HuH-7 (cell line): ENCODE data around the gene RTP5.
"Not testable (repeated sequence)": the region's sequence is repeated elsewhere in the genome, so short reads cannot be mapped to it uniquely, and the experiment has no call there.

Experiments used
- DNase-seq: peaks from one replicate; pipeline ENCODE4 v3.0.0; 2011; ENCODE audit warnings: low spot score

Gene RTP5

GRCh38 chr2:241902357-241902991, 32.9 kb downstream of the RTP5 start:
- no peak for DNase-seq

- no peak for DNase-seq
Measured at GRCh38 chr2:241903121-241904010, 33.8 kb downstream of the RTP5 start.

GRCh38 chr2:241904011-241904718, 34.6 kb downstream of the RTP5 start:
- DNase-seq = no peak

DNA sequence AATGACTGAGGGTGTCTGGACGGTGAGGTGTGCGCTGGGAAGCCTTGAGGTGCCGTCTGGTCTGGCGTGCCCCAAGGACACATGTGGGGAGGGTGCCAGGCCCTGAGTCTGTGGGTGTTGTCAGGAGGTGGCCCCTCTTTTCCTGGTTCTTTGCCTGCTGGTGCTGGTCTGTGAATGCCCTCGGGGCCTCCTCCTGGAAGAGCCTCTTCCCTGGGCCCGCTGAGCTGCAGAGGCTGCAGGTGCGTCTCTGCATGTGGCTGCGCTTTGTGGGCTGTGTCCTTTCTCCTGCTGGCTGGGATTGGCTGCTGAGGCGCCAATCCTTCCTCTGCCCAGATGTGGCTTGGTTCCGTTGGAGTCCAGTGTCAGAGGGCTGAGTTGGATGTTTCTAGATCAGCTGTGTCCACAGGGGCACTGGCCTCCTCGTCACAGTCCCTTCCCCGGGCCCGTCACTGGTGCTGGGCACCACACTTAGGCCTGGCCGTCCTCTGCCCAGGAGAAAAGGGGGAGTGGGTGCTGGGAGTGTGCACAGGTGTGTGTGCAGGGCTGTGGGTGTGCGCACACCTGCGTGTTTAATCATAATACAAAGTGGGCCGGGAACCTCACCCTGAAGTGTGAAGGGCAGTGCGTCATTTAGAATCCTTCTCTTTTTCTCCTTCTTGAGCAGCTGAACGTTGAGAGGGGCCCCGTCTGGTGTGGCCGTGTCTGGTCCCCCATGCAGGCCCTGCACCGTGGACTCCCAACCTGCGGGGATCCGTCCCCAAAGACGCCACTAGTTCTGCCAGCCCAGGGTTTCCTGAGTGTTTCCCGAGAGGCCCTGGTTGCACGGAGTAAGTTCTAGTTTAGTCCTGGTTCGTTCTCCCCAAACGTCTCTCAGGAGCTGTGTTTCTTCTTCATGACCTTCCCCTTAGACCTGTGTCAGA, 35.5 kb downstream of the RTP5 start:
- no peak for DNase-seq

DNA sequence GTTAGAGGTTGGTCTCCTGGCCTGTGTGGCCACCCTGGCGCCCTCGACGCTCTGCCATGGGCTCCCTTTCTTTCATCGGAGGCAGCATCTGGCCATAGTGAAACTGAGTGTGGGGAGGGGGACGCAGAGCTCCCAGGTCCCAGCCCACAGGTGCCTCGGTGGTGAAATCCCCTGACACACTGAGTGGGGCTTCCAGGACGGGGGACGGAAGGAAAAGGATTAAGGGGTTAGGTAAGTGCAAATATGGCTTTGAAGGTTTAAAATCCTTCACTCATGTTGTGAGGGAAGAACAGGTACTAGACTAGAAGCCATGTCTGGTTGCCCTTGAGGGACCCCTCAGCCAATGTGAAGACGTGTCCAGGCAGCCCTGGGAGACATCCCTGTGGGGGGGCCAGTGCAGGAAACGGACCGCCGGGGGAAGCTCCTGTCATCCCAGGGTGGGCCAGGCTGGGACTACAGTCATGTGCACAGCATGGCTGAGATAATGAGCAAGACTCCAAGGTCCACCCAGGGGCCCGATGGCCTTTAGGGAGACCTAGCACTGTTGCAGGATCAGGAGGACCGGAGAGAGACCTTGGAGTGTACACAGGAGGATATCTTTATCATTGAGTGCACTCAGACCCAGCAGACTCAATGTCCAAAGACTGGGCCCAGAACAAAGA, 36.3 kb downstream of the RTP5 start:
- no peak for DNase-seq

GRCh38 chr2:241906378-241906770, 36.8 kb downstream of the RTP5 start:
- DNase-seq = not testable (repeated sequence)

- no peak for DNase-seq
Measured at GRCh38 chr2:241906826-241907570, 37.5 kb downstream of the RTP5 start.

- DNase-seq = not testable (repeated sequence)
Measured at GRCh38 chr2:241907831-241908230, 38.3 kb downstream of the RTP5 start.

DNA sequence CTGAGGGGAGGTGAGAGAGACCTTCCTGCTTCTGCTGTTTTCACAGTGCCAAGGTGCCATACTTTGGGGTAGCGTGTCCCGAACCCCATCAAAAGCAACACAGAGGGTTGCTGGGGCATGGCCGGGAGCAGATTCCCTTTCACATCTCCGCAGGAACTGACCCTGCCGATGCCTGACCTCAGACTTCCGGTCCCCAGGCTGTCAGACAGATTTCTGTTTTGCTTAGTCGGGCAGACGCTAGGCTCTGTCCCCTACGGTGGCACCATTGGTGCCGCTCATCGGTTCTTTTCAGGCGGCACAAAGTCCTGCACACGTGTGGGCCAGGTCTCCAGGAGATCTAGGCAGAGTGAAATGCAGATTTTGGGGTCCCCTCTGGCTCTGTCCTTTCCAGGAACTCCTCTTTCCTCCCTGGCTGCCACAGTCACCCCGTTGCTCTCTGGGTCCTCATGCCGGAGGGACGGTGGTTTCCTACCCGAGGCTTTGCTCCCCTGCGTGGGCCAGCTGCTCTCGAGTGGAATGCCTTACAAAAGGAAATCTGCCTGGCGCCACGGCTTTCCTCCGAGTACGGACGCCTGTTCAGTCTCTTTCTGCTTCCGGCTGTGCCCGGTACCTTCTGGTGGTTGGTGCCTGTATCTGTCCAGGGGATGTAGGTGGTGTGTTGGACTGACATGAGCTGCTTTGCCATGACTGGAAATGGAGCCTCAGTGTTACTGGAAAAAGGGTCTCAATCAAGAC, 39.3 kb downstream of the RTP5 start:
- no peak for DNase-seq

- DNase-seq = no peak
Measured at GRCh38 chr2:241909769-241910168, 40.2 kb downstream of the RTP5 start.

GRCh38 chr2:241910604-241911520, 41.3 kb downstream of the RTP5 start:
- no peak for DNase-seq

DNA sequence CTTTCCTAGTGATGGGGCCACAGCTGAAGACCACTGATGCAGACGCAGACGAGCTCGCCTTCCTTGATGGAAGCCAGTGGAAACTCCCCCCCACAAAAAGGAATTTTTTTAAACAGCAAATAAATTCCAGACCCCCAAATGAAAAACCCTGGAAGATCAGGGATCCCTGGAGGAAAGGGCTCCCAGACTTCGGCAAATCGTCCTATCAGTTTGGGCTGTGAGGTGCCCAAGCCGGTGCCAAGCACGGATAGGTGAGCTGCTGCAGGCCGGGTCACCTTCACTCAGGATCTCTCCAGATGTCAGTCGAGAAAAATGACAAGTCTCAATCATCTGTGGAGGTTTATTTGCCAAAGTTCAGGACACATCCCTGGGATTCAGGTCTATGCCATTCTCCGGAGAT, 42.0 kb downstream of the RTP5 start:
- DNase-seq = no peak

GRCh38 chr2:241912021-241912555, 42.6 kb downstream of the RTP5 start:
- no peak for DNase-seq

- no peak for DNase-seq
Measured at GRCh38 chr2:241913703-241914102, 44.2 kb downstream of the RTP5 start.

DNA sequence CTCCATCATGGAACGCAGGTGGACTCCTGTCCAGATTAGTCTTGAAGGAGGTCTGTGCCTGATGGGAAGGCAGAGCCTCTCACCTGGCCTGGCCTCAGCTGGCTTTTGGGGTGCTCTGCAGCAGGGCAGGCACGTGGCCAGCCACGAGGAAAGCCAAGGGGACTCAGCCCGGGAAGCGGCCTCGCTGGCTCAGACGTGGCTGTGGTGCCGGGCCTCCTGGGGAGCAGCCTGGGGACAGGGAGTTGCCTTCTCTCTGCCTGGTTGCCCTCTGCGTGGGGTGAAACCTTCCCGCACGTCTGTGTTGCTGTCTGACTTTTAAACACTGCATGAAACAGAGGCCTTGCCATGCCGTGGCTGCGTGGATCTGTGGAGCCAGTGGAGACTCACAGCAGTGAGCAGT, 45.0 kb downstream of the RTP5 start:
- DNase-seq = no peak

DNA sequence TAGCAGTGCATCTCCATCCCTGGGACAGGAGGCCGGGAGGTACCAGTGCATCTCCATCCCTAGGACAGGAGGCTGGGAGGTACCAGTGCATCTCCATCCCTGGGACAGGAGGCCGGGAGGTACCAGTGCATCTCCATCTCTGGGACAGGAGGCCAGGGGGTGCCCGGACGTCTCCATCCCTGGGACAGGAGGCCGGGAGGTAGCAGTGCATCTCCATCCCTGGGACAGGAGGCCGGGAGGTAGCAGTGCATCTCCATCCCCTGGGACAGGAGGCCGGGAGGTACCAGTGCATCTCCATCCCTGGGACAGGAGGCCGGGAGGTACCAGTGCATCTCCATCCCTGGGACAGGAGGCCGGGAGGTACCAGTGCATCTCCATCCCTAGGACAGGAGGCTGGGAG, 52.1 kb downstream of the RTP5 start:
- not testable (repeated sequence) for DNase-seq

- no peak for DNase-seq
Measured at GRCh38 chr2:241922411-241922810, 52.9 kb downstream of the RTP5 start.

GRCh38 chr2:241922816-241923601, 53.5 kb downstream of the RTP5 start:
- not testable (repeated sequence) for DNase-seq
